ENCODE measurements around the gene OR13C2. TPM values are rescaled to one million over a fixed set of nuclear protein-coding genes. Genes with fewer than 3 reads are reported as not detected.

OR13C2 gene
- total RNA-seq, 3 donors from 2014 or later = not detected

GRCh38 chr9:104577263-104577662 is 28.2 kb downstream of the OR13C2 start:
- Mint-ChIP-seq H3K27me3 (ENCODE audit: low read depth) (no peaks in the 10 kb centered on the region), H3K36me3 (ENCODE audit: insufficient read depth) (no peaks in the 10 kb centered on the region), H3K9me3 (peaks cover 9% of the 10 kb centered on the region), H3K4me3 (no peak overlapping the region), H3K4me1 (ENCODE audit: low read depth) (no peaks in the 10 kb centered on the region)
- DNase-seq (no peak), ATAC-seq (no peak)

DNA sequence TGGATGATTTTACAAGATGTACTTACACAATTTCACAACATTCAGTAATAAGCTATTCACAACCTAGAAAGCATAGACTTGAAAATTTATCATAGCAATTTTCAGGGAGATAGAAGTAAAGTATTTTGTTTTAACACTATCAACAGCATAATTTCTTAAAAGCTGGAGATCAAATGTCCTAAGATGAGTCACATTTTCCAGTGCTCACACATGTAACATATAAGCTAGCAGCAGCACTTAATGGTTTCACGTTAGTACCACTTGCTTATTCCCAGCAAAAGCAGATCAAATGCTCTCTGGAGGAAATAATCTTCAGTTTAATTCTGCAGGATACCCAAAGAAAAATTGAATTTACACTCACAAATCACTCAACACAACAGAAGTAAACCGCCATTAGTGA is 30.0 kb downstream of the OR13C2 start:
- ATAC-seq (no peak), DNase-seq (no peak)
- no peak overlapping the region for H3K4me3 Mint-ChIP-seq
- no peaks in the 10 kb centered on the region for H3K36me3 Mint-ChIP-seq (ENCODE audit: insufficient read depth)
- H3K9me3 Mint-ChIP-seq = peaks cover 15% of the 10 kb centered on the region
- H3K27me3 Mint-ChIP-seq (ENCODE audit: low read depth) = no peaks in the 10 kb centered on the region
- H3K4me1 Mint-ChIP-seq (ENCODE audit: low read depth) = no peaks in the 10 kb centered on the region

GRCh38 chr9:104572612-104573011 is 32.8 kb downstream of the OR13C2 start:
- ATAC-seq (no peak), DNase-seq (no peak)
- H3K36me3 Mint-ChIP-seq (ENCODE audit: insufficient read depth) = no peaks in the 10 kb centered on the region
- no peaks in the 10 kb centered on the region for H3K4me1 Mint-ChIP-seq (ENCODE audit: low read depth)
- H3K27me3 Mint-ChIP-seq (ENCODE audit: low read depth) = no peaks in the 10 kb centered on the region
- H3K4me3 Mint-ChIP-seq = no peak overlapping the region
- peaks cover 15% of the 10 kb centered on the region for H3K9me3 Mint-ChIP-seq

DNA sequence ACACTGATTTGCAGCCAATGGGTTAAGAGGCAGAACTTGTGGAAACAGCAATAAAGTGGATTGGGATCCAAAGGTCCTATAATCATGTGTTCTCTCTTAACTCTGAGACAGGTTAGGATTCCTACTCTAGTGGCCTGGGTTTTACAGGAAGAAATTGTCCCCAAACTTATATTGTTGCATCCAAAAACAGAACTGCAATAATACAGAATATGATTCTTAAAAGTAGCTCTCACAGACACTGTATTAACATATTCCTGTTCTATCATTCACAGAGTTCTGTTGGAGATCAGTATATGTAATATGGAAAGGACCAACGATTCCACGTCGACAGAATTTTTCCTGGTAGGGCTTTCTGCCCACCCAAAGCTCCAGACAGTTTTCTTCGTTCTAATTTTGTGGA is 36.6 kb downstream of the OR13C2 start, which contains the start of gene OR13C8:
OR13C8 (plus strand) TSS at position 301 of the 400 bp plus-strand sequence; CDS start at position 301, 0 bp downstream.
- no peak within 1 kb of the TSS for H3K4me3 Mint-ChIP-seq

DNA sequence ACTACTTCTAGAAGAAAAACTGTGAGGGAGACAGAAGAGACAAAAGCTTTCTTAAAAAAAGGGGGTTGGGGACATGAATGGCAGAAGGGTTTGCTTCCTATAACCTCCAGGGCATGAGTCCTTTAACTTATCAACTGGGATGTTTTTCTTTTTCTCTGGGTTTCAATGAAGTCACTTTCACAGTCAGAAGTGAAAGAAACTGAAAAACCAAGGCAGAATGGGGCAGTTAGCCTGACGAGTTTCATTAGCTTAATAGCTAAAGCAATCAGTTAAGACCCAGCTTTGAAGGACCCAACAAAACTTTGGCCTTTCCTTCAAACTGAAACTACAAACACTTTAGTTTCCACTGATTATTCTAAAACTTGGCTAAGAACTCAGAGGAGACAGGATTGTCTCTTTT is 41.1 kb downstream of the OR13C2 start:
- Mint-ChIP-seq H3K36me3 (ENCODE audit: insufficient read depth) (no peaks in the 10 kb centered on the region), H3K4me1 (ENCODE audit: low read depth) (no peaks in the 10 kb centered on the region), H3K27me3 (ENCODE audit: low read depth) (no peaks in the 10 kb centered on the region), H3K9me3 (no peaks in the 10 kb centered on the region), H3K4me3 (no peak overlapping the region)
- no peak for ATAC-seq
- no peak for DNase-seq

More for the DNA sequence above, 36.6 kb downstream of the OR13C2 start, which contains the start of gene OR13C8:
- Mint-ChIP-seq H3K36me3 (ENCODE audit: insufficient read depth) (no peaks in the 10 kb centered on the region), H3K4me1 (ENCODE audit: low read depth) (no peaks in the 10 kb centered on the region), H3K9me3 (peaks cover 15% of the 10 kb centered on the region), H3K27me3 (ENCODE audit: low read depth) (no peaks in the 10 kb centered on the region)
- no peak for DNase-seq
- no peak for ATAC-seq

GRCh38 chr9:104556830-104557634 is 48.4 kb downstream of the OR13C2 start:
- DNase-seq = no peak
- no peak for ATAC-seq
- Mint-ChIP-seq H3K27me3 (ENCODE audit: low read depth) (peaks cover 1% of the 10 kb centered on the region), H3K4me1 (ENCODE audit: low read depth) (no peaks in the 10 kb centered on the region), H3K36me3 (ENCODE audit: insufficient read depth) (no peaks in the 10 kb centered on the region), H3K4me3 (no peak overlapping the region), H3K9me3 (peaks cover 9% of the 10 kb centered on the region)

- no peak for ATAC-seq
- H3K4me1 Mint-ChIP-seq (ENCODE audit: low read depth) = no peaks in the 10 kb centered on the region
These were observed 49.9 kb downstream of the OR13C2 start for GRCh38 chr9:104555521-104555920.

More at GRCh38 chr9:104555521-104555920, 49.9 kb downstream of the OR13C2 start:
- no peak for DNase-seq
- Mint-ChIP-seq H3K27me3 (ENCODE audit: low read depth) (peaks cover 1% of the 10 kb centered on the region), H3K36me3 (ENCODE audit: insufficient read depth) (no peaks in the 10 kb centered on the region), H3K9me3 (peaks cover 9% of the 10 kb centered on the region), H3K4me3 (no peak overlapping the region)

Other genes with a start within 250 kb of the OR13C2 start
- not detected for gene OR13F1, start 101.4 kb downstream of the OR13C2 start, total RNA-seq
- not detected for gene OR13C4, start 78.4 kb downstream of the OR13C2 start, total RNA-seq
- gene OR13C3, start 68.8 kb downstream of the OR13C2 start, total RNA-seq = not detected
- gene OR13C8, start 36.5 kb downstream of the OR13C2 start, total RNA-seq = not detected
- not detected for gene OR13C5, start 6.2 kb downstream of the OR13C2 start, total RNA-seq
- not detected for gene OR13C9, start 12.6 kb upstream of the OR13C2 start, total RNA-seq
- not detected for gene OR13D1, start 88.9 kb upstream of the OR13C2 start, total RNA-seq
- 1 to 10 TPM; 3.4 to 4.1 (median 3.7) TPM for gene NIPSNAP3A, start 142.1 kb upstream of the OR13C2 start, total RNA-seq
- under 1 TPM in 2 of 3 donors, not detected in 1; 0.14 to 0.63 TPM for gene NIPSNAP3B, start 158.5 kb upstream of the OR13C2 start, total RNA-seq

Measured in activated T-cell treated with anti-CD3 and anti-CD28 coated beads, Interleukin-2, amount 50 U/mL, for 4 hours (primary cell).